DOHH2 (cell line): ENCODE results near the gene ASB13.

Experiments used
- H3F3A ChIP-seq: fragments of 200-600 bp; sonication (generic), shearing (Covaris generic); 2 replicates; pipeline ENCODE4 v1.6.0; 2016; ENCODE audit warnings: antibody characterized with exemption, mild to moderate bottlenecking; ENCODE audit not compliant: control insufficient read depth, insufficient read depth
- H3K27ac ChIP-seq: fragments of 200-600 bp; sonication (generic); 2 replicates; pipeline ENCODE4 v1.5.1; 2014; ENCODE audit warnings: low read depth, mild to moderate bottlenecking, low read length, moderate library complexity
- H3K27me3 ChIP-seq: fragments of 200-600 bp; sonication (generic); 2 replicates; pipeline ENCODE4 v1.6.1; 2014; ENCODE audit warnings: mild to moderate bottlenecking, low read length, mixed read lengths; ENCODE audit not compliant: control insufficient read depth
- H3K36me3 ChIP-seq: fragments of 200-600 bp; sonication (generic); 2 replicates; pipeline ENCODE4 v1.6.1; 2014; ENCODE audit warnings: mild to moderate bottlenecking, low read length, moderate library complexity, mixed read lengths; ENCODE audit not compliant: control insufficient read depth
- H3K4me1 ChIP-seq: fragments of 200-600 bp; sonication (generic); 2 replicates; pipeline ENCODE4 v1.6.1; 2014; ENCODE audit warnings: mild to moderate bottlenecking, low read length, mixed read lengths; ENCODE audit not compliant: control insufficient read depth
- H3K4me2 ChIP-seq: fragments of 200-600 bp; sonication (generic); 2 replicates; pipeline ENCODE4 v1.6.0; 2014; ENCODE audit warnings: mild to moderate bottlenecking, low read length, moderate library complexity
- H3K4me3 ChIP-seq: fragments of 200-600 bp; sonication (generic); 2 replicates; pipeline ENCODE4 v1.5.1; 2014; ENCODE audit warnings: mild to moderate bottlenecking, low read length, mixed read lengths
- H3K79me2 ChIP-seq: fragments of 200-600 bp; sonication (generic); 2 replicates; pipeline ENCODE4 v1.6.1; 2014; ENCODE audit warnings: mild to moderate bottlenecking, low read length, mixed read lengths; ENCODE audit not compliant: control insufficient read depth
- H3K9me2 ChIP-seq: fragments of 200-600 bp; sonication (generic); replicated peaks from 2 replicates; pipeline ENCODE4 v1.6.1; 2014; ENCODE audit warnings: mild to moderate bottlenecking, low read length, mixed read lengths; ENCODE audit not compliant: control insufficient read depth
- H3K9me3 ChIP-seq: fragments of 200-600 bp; sonication (generic); 2 replicates; pipeline ENCODE4 v1.6.1; 2014; ENCODE audit warnings: antibody characterized with exemption, low read length, mixed read lengths; ENCODE audit not compliant: control insufficient read depth, insufficient read depth
- H4K20me1 ChIP-seq: fragments of 200-600 bp; sonication (generic); 2 replicates; pipeline ENCODE4 v1.6.0; 2014; ENCODE audit warnings: low read depth, mild to moderate bottlenecking, antibody characterized with exemption, low read length, moderate library complexity; ENCODE audit not compliant: control insufficient read depth, insufficient read depth
- CTCF ChIP-seq: fragments of 200-600 bp; sonication (generic); IDR thresholded peaks from one replicate; pipeline ENCODE4 v1.5.1; 2014; ENCODE audit warnings: antibody characterized with exemption, mild to moderate bottlenecking, low read depth, low read length; ENCODE audit not compliant: poor library complexity, severe bottlenecking
- EZH2phosphoT487 ChIP-seq: fragments of 200-600 bp; sonication (generic); IDR thresholded peaks from 2 replicates; pipeline ENCODE4 v1.6.1; 2017; ENCODE audit warnings: borderline replicate concordance, mild to moderate bottlenecking, antibody characterized with exemption, low read length, moderate library complexity, mixed read lengths

Gene ASB13

GRCh38 chr10:5651388-5651764, 15.0 kb downstream of the ASB13 start:
- H3K4me1 ChIP-seq = peaks cover 63% of the 10 kb centered on the region
- H4K20me1 ChIP-seq = no peaks in the 10 kb centered on the region
- H3K36me3 ChIP-seq = peaks cover 89% of the 10 kb centered on the region
- H3K4me3 ChIP-seq = no peak overlapping the region
- H3K4me2 ChIP-seq = no peak overlapping the region
- no peak overlapping the region for H3K27ac ChIP-seq
- TF ChIP-seq CTCF = no peak
- TF ChIP-seq EZH2phosphoT487 = no peak
- H3K79me2 ChIP-seq = peaks cover 74% of the 10 kb centered on the region
- no peaks in the 10 kb centered on the region for H3K9me3 ChIP-seq
- H3F3A ChIP-seq = peaks cover 32% of the 10 kb centered on the region
- H3K9me2 ChIP-seq = no peaks in the 10 kb centered on the region
- no peaks in the 10 kb centered on the region for H3K27me3 ChIP-seq

DNA sequence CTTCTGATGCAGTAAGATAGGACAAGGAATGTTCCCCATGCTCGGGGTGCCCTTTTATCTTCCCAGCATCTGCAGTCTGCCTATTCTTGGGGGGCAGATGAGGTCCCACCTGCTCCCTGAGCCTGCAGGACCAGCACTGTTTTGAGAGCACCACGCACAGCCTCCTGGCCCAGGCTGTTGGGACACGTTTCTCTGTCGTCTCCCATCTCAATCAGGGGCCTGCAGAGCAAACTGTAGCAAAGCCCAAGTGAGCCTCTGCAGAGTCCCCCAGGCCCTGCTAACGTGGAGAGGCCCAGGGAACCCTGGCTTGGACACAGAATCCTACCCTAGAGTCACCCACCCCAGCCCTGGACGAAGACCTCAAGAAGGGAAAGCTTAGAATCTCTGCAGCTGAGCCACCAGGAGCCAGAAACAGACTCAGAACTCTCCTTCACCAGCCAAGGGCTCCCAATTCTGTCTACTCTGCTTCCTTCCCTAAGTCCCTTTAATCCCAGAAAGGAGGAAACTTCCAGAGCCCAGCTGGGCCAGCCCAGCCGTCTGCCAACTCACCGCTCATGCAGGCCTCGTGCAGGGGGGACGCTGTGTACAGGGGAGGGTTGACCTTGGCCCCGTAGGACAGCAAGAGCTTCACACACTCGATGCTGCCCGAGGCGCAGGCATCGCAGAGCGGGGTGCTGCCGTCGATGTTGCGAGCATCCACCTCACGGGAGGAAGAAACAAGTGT, 15.6 kb downstream of the ASB13 start:
- peak overlapping the region; percentile 19 for H3K27ac ChIP-seq
- TF ChIP-seq CTCF (no peak), EZH2phosphoT487 (no peak)
- H3K36me3 ChIP-seq = peaks cover 89% of the 10 kb centered on the region
- no peaks in the 10 kb centered on the region for H4K20me1 ChIP-seq
- no peaks in the 10 kb centered on the region for H3K9me3 ChIP-seq
- no peak overlapping the region for H3K4me2 ChIP-seq
- H3K27me3 ChIP-seq = no peaks in the 10 kb centered on the region
- H3K9me2 ChIP-seq = no peaks in the 10 kb centered on the region
- peaks cover 74% of the 10 kb centered on the region for H3K79me2 ChIP-seq
- H3K4me3 ChIP-seq = no peak overlapping the region
- H3K4me1 ChIP-seq = peaks cover 63% of the 10 kb centered on the region
- H3F3A ChIP-seq = peaks cover 26% of the 10 kb centered on the region

GRCh38 chr10:5649746-5650145, 16.6 kb downstream of the ASB13 start:
- H3K4me2 ChIP-seq = no peak overlapping the region
- no peaks in the 10 kb centered on the region for H3K9me2 ChIP-seq
- no peak overlapping the region for H3K27ac ChIP-seq
- H3K36me3 ChIP-seq = peaks cover 87% of the 10 kb centered on the region
- H3F3A ChIP-seq = peaks cover 25% of the 10 kb centered on the region
- H3K27me3 ChIP-seq = no peaks in the 10 kb centered on the region
- no peak overlapping the region for H3K4me3 ChIP-seq
- no peaks in the 10 kb centered on the region for H4K20me1 ChIP-seq
- no peaks in the 10 kb centered on the region for H3K9me3 ChIP-seq
- TF ChIP-seq EZH2phosphoT487 (no peak), CTCF (no peak)
- peaks cover 63% of the 10 kb centered on the region for H3K4me1 ChIP-seq
- H3K79me2 ChIP-seq = peaks cover 71% of the 10 kb centered on the region
